Measurements from ENCODE around the gene CNOT4. TPM values are rescaled to one million over a fixed set of nuclear protein-coding genes. Genes with fewer than 3 reads are reported as not detected.

The CNOT4 gene
- total RNA-seq, 3 donors from 2014 or later (not counting 1 experiment from before 2014, with no cell fraction given): 40.6 to 47.1 (median 40.7) TPM

- TF ChIP-seq, protein P1, sequence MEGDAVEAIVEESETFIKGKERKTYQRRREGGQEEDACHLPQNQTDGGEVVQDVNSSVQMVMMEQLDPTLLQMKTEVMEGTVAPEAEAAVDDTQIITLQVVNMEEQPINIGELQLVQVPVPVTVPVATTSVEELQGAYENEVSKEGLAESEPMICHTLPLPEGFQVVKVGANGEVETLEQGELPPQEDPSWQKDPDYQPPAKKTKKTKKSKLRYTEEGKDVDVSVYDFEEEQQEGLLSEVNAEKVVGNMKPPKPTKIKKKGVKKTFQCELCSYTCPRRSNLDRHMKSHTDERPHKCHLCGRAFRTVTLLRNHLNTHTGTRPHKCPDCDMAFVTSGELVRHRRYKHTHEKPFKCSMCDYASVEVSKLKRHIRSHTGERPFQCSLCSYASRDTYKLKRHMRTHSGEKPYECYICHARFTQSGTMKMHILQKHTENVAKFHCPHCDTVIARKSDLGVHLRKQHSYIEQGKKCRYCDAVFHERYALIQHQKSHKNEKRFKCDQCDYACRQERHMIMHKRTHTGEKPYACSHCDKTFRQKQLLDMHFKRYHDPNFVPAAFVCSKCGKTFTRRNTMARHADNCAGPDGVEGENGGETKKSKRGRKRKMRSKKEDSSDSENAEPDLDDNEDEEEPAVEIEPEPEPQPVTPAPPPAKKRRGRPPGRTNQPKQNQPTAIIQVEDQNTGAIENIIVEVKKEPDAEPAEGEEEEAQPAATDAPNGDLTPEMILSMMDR (IDR thresholded peaks at IDR 0.05): no peak
- no peaks in the 10 kb centered on the region for H3K9me3 Mint-ChIP-seq
Observed at GRCh38 chr7:135382173-135382572, 127.7 kb downstream of the CNOT4 start.

GRCh38 chr7:135381369-135381768 is 128.5 kb downstream of the CNOT4 start:
- Histone ChIP-seq H3K4me1 (ENCODE audit: control insufficient read depth, insufficient read depth, low read length) (no peaks in the 10 kb centered on the region), H3K27ac (ENCODE audit: low read length) (no peak overlapping the region), H3K4me3 (ENCODE audit: low read length) (no peak overlapping the region), H3K36me3 (ENCODE audit: control insufficient read depth, insufficient read depth, low read length) (no peaks in the 10 kb centered on the region), H3K27me3 (ENCODE audit: control insufficient read depth, insufficient read depth, low read length) (no peaks in the 10 kb centered on the region), H3K9me3 (ENCODE audit: control insufficient read depth, insufficient read depth, low read length) (no peaks in the 10 kb centered on the region)
- Mint-ChIP-seq H3K9me3 (no peaks in the 10 kb centered on the region), H3K36me3 (no peaks in the 10 kb centered on the region), H3K27me3 (ENCODE audit: low read depth in 2 of 2) (no peaks in the 10 kb centered on the region), H3K4me3 (no peak overlapping the region), H3K4me1 (no peaks in the 10 kb centered on the region), H3K27ac (no peak overlapping the region)
- ATAC-seq (no peak), DNase-seq (no peak)
- intact Hi-C loops (cut with micrococcal nuclease): no loop called here
- WGBS (ENCODE audit: insufficient coverage): no CpG with 5 or more reads among the region's 1 CpG
- TF ChIP-seq, protein P1 (IDR thresholded peaks at IDR 0.05): no peak

More at GRCh38 chr7:135382173-135382572, 127.7 kb downstream of the CNOT4 start:
- Mint-ChIP-seq H3K4me1 (no peaks in the 10 kb centered on the region), H3K36me3 (no peaks in the 10 kb centered on the region), H3K4me3 (no peak overlapping the region), H3K27me3 (ENCODE audit: low read depth in 2 of 2) (no peaks in the 10 kb centered on the region), H3K27ac (no peak overlapping the region)
- Histone ChIP-seq H3K36me3 (ENCODE audit: control insufficient read depth, insufficient read depth, low read length) (no peaks in the 10 kb centered on the region), H3K27me3 (ENCODE audit: control insufficient read depth, insufficient read depth, low read length) (no peaks in the 10 kb centered on the region), H3K27ac (ENCODE audit: low read length) (no peak overlapping the region), H3K4me1 (ENCODE audit: control insufficient read depth, insufficient read depth, low read length) (no peaks in the 10 kb centered on the region), H3K9me3 (ENCODE audit: control insufficient read depth, insufficient read depth, low read length) (no peaks in the 10 kb centered on the region), H3K4me3 (ENCODE audit: low read length) (no peak overlapping the region)
- DNase-seq (no peak), ATAC-seq (no peak)
- intact Hi-C loops (cut with micrococcal nuclease): no loop called here
- 100% methylated on average over 2 of the region's 3 CpGs for WGBS (ENCODE audit: insufficient coverage)

DNA sequence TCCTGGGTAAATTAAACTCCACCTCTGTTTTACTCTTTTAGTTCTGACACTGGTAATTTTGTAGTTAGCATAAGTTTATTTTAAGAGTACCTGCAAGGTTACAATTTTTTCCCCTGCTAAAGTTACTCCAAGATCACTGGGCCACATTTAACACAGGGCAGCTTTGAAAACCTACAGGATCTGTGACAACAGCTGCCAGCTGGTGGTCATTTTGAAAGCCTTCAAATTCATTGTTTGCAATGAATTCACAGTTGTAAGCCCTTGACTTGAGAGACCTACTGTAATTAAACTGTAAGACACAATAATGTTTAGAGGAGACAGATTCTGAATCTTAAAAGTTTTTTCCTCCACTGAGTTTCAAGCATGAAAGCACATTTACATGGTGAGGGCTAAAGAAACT is 129.6 kb downstream of the CNOT4 start:
- H3K27me3 Mint-ChIP-seq (ENCODE audit: low read depth in 2 of 2): no peaks in the 10 kb centered on the region
- H3K36me3 Mint-ChIP-seq: no peaks in the 10 kb centered on the region
- Histone ChIP-seq H3K36me3 (ENCODE audit: control insufficient read depth, insufficient read depth, low read length) (no peaks in the 10 kb centered on the region), H3K4me1 (ENCODE audit: control insufficient read depth, insufficient read depth, low read length) (no peaks in the 10 kb centered on the region), H3K27ac (ENCODE audit: low read length) (no peak overlapping the region), H3K4me3 (ENCODE audit: low read length) (no peak overlapping the region), H3K9me3 (ENCODE audit: control insufficient read depth, insufficient read depth, low read length) (no peaks in the 10 kb centered on the region), H3K27me3 (ENCODE audit: control insufficient read depth, insufficient read depth, low read length) (no peaks in the 10 kb centered on the region)
- H3K27ac Mint-ChIP-seq: peak overlapping the region in 1 of 2 donors; percentile 15
- no peaks in the 10 kb centered on the region for H3K9me3 Mint-ChIP-seq
- H3K4me3 Mint-ChIP-seq: no peak overlapping the region
- TF ChIP-seq, protein P1 (IDR thresholded peaks at IDR 0.05): no peak
- DNase-seq (no peak), ATAC-seq (no peak)
- H3K4me1 Mint-ChIP-seq: no peaks in the 10 kb centered on the region
- intact Hi-C loops (cut with micrococcal nuclease): no loop called here

GRCh38 chr7:135377171-135377570 is 132.7 kb downstream of the CNOT4 start:
- H3K9me3 ChIP-seq (ENCODE audit: control insufficient read depth, insufficient read depth, low read length): no peaks in the 10 kb centered on the region
- H3K9me3 Mint-ChIP-seq: no peaks in the 10 kb centered on the region
- no peak overlapping the region for H3K27ac Mint-ChIP-seq
- H3K4me3 ChIP-seq (ENCODE audit: low read length): no peak overlapping the region
- no peak overlapping the region for H3K27ac ChIP-seq (ENCODE audit: low read length)
- H3K36me3 ChIP-seq (ENCODE audit: control insufficient read depth, insufficient read depth, low read length): no peaks in the 10 kb centered on the region
- no peaks in the 10 kb centered on the region for H3K27me3 Mint-ChIP-seq (ENCODE audit: low read depth in 2 of 2)
- TF ChIP-seq, protein P1 (IDR thresholded peaks at IDR 0.05): no peak
- no peaks in the 10 kb centered on the region for H3K4me1 Mint-ChIP-seq
- no peaks in the 10 kb centered on the region for H3K4me1 ChIP-seq (ENCODE audit: control insufficient read depth, insufficient read depth, low read length)
- no peak for ATAC-seq
- H3K27me3 ChIP-seq (ENCODE audit: control insufficient read depth, insufficient read depth, low read length): no peaks in the 10 kb centered on the region
- DNase-seq: no peak
- intact Hi-C loops (cut with micrococcal nuclease): no loop called here
- H3K36me3 Mint-ChIP-seq: no peaks in the 10 kb centered on the region
- H3K4me3 Mint-ChIP-seq: no peak overlapping the region
